Germinal center (tissue), 1 donor: ENCODE data around the gene RSPH9.

Experiments
- DNase-seq: peaks from one replicate; pipeline ENCODE4 v3.0.0; 2012; ENCODE audit warnings: mixed read lengths, low spot score

Gene RSPH9

GRCh38 chr6:43644940-43645612 is at the start of gene RSPH9:
Gene RSPH9, plus strand, starts transcription at chr6:43645036. Its CDS starts 63 bp downstream, at chr6:43645099.
- peak; percentile 76 for DNase-seq

GRCh38 chr6:43600595-43600994 is 44.2 kb upstream of the RSPH9 start:
- DNase-seq, result no peak

- DNase-seq, result no peak
Measured at GRCh38 chr6:43604174-43604573, 40.7 kb upstream of the RSPH9 start.

- no peak for DNase-seq
Measured at GRCh38 chr6:43606019-43606418, 38.8 kb upstream of the RSPH9 start.

GRCh38 chr6:43608310-43608763 is 36.5 kb upstream of the RSPH9 start:
- DNase-seq, result peak; percentile 58

GRCh38 chr6:43608807-43609206 is 36.0 kb upstream of the RSPH9 start:
- DNase-seq, result peak; percentile 18

GRCh38 chr6:43609402-43609801 is 35.4 kb upstream of the RSPH9 start:
- no peak for DNase-seq

- DNase-seq, result no peak
Measured at GRCh38 chr6:43610431-43610830, 34.4 kb upstream of the RSPH9 start.

- no peak for DNase-seq
Measured at GRCh38 chr6:43613721-43614395, 31.0 kb upstream of the RSPH9 start.

- no peak for DNase-seq
Measured at GRCh38 chr6:43614396-43614730, 30.5 kb upstream of the RSPH9 start.

GRCh38 chr6:43616725-43617472 is 27.9 kb upstream of the RSPH9 start:
- DNase-seq, result no peak

GRCh38 chr6:43621078-43621835 is 23.6 kb upstream of the RSPH9 start:
- DNase-seq, result no peak

- no peak for DNase-seq
Measured at GRCh38 chr6:43621836-43622180, 23.0 kb upstream of the RSPH9 start.

- no peak for DNase-seq
Measured at GRCh38 chr6:43622541-43622940, 22.3 kb upstream of the RSPH9 start.

- no peak for DNase-seq
Measured at GRCh38 chr6:43623880-43624785, 20.7 kb upstream of the RSPH9 start.

- no peak for DNase-seq
Measured at GRCh38 chr6:43624786-43625288, 20.0 kb upstream of the RSPH9 start.

- no peak for DNase-seq
Measured at GRCh38 chr6:43625393-43625992, 19.3 kb upstream of the RSPH9 start.

- DNase-seq, result no peak
Measured at GRCh38 chr6:43627008-43627825, 17.6 kb upstream of the RSPH9 start.

GRCh38 chr6:43628393-43629103 is 16.3 kb upstream of the RSPH9 start:
- DNase-seq, result peak; percentile 68
